Measurements from ENCODE around the gene GLIPR1.
A peak's percentile ranks its signal among the peaks of the same experiment; 100 is the strongest.
"Not testable (repeated sequence)": the region's sequence is repeated elsewhere in the genome, so short reads cannot be mapped to it uniquely, and the experiment has no call there.

Gene GLIPR1

DNA sequence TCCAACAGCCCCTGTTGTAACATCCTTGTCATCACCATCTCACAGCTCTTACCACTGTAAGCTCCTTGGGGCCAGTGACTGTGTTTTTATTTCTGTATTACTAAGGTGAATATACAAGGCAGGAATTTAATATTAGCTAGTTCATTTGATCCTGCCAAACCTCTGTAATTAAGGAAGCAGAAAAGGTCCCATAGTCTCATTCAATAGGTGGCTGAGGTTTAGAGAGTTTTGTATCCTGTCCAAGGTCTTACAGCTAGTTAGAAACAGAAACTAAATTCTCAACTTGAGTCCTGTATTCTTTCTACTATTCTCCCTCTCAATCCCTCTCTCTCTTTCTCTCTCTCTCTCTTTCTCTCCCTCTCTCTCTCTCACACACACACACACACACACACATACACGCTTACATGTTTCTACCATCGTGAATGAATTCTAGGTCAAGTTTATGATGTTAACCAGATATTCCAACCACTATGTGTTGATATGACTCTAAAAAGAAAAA, 543 bp upstream of the GLIPR1 start:
- Histone ChIP-seq H3K36me3 (ENCODE audit: control insufficient read depth, insufficient read depth, low read length) (no peaks in the 10 kb centered on the region), H3K27me3 (ENCODE audit: control insufficient read depth, insufficient read depth, low read length) (no peaks in the 10 kb centered on the region), H3K27ac (ENCODE audit: low read depth, low read length) (peak overlapping the region; percentile 78), H3K9ac (ENCODE audit: low read length) (peak overlapping the region; percentile 1), H3K4me1 (ENCODE audit: control insufficient read depth, insufficient read depth, low read length) (peaks cover 8% of the 10 kb centered on the region), H3K4me3 (ENCODE audit: low read length) (peak overlapping the region; percentile 67)

DNA sequence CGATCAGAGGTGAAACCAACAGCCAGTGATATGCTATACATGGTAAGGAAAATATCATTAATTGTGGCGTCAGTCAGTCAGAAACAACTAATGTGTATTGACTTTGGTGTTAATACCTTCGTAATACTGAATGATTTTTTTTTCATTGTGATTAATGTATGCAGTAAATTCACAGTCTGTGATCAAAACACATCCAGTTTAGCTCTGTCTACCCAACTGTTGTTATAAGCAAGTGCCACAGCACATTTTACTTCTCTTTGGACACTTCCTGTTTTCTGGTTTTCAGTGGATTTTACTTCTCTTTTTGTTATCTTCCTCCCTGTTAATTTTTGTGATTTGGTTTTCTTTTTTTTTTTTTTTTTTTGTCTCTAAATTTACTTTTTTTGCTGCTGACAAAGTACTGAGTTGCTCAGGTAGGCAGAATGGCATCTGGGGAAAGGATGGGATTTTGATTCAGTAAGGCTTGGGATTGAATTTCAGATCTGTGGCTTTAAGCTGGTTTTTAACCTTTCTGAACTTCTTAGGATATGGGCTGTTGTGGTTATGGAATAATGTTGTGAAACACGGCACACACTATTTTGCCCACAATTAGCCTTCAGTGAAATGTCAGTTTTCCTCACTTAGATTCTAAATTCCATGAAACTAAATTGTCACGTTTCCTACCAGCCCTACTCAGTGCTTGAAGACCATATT, 604 bp downstream of the GLIPR1 start:
- Histone ChIP-seq H3K27ac (ENCODE audit: low read depth, low read length) (peak overlapping the region; percentile 78), H3K36me3 (ENCODE audit: control insufficient read depth, insufficient read depth, low read length) (no peaks in the 10 kb centered on the region), H3K4me1 (ENCODE audit: control insufficient read depth, insufficient read depth, low read length) (peaks cover 12% of the 10 kb centered on the region), H3K27me3 (ENCODE audit: control insufficient read depth, insufficient read depth, low read length) (no peaks in the 10 kb centered on the region), H3K4me3 (ENCODE audit: low read length) (peak overlapping the region; percentile 67), H3K9ac (ENCODE audit: low read length) (peak overlapping the region; percentile 29)

DNA sequence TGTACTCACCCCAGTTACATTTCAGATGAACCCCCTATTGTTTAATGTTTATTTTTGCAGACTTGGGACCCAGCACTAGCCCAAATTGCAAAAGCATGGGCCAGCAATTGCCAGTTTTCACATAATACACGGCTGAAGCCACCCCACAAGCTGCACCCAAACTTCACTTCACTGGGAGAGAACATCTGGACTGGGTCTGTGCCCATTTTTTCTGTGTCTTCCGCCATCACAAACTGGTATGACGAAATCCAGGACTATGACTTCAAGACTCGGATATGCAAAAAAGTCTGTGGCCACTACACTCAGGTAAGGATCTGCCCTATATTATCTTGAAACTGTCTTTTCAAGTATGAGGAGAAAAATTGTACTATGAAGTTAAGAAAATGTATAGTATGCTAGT, 1.2 kb downstream of the GLIPR1 start:
- H3K36me3 ChIP-seq (ENCODE audit: control insufficient read depth, insufficient read depth, low read length), result no peaks in the 10 kb centered on the region
- no peaks in the 10 kb centered on the region for H3K27me3 ChIP-seq (ENCODE audit: control insufficient read depth, insufficient read depth, low read length)
- no peak overlapping the region for H3K9ac ChIP-seq (ENCODE audit: low read length)
- H3K4me1 ChIP-seq (ENCODE audit: control insufficient read depth, insufficient read depth, low read length), result peaks cover 12% of the 10 kb centered on the region
- H3K27ac ChIP-seq (ENCODE audit: low read depth, low read length), result no peak overlapping the region
- H3K4me3 ChIP-seq (ENCODE audit: low read length), result peak overlapping the region; percentile 67

- peak overlapping the region; percentile 49 for H3K4me3 ChIP-seq (ENCODE audit: low read length)
These were observed 2.1 kb downstream of the GLIPR1 start for GRCh38 chr12:75482646-75483045.

DNA sequence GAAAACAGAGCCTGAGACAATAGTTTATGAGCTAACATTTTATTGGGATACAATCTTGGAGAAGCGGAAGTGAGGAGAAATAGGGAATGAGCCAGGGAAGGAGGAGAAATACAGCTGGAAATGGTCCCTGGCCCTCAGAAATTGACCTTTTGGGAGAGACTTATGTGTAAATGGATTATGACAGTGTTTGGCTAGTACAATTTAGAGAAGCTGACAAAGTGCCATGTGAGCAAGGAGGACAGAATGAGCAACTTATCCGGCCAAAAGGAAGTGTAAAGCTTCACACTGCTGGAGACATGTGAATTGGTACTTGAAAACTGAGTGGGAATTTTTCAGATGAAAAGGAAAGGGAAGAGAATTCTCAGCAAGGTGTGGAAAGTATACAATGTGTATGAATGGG, 2.9 kb downstream of the GLIPR1 start:
- Histone ChIP-seq H3K4me1 (ENCODE audit: control insufficient read depth, insufficient read depth, low read length) (peaks cover 12% of the 10 kb centered on the region), H3K36me3 (ENCODE audit: control insufficient read depth, insufficient read depth, low read length) (no peaks in the 10 kb centered on the region), H3K27ac (ENCODE audit: low read depth, low read length) (peak overlapping the region; percentile 40), H3K27me3 (ENCODE audit: control insufficient read depth, insufficient read depth, low read length) (no peaks in the 10 kb centered on the region), H3K9ac (ENCODE audit: low read length) (no peak overlapping the region), H3K4me3 (ENCODE audit: low read length) (no peak overlapping the region)

More at GRCh38 chr12:75482646-75483045, 2.1 kb downstream of the GLIPR1 start:
- H3K4me1 ChIP-seq (ENCODE audit: control insufficient read depth, insufficient read depth, low read length), result peaks cover 12% of the 10 kb centered on the region
- no peaks in the 10 kb centered on the region for H3K36me3 ChIP-seq (ENCODE audit: control insufficient read depth, insufficient read depth, low read length)
- no peak overlapping the region for H3K9ac ChIP-seq (ENCODE audit: low read length)
- no peaks in the 10 kb centered on the region for H3K27me3 ChIP-seq (ENCODE audit: control insufficient read depth, insufficient read depth, low read length)
- no peak overlapping the region for H3K27ac ChIP-seq (ENCODE audit: low read depth, low read length)

GRCh38 chr12:75484450-75484849, 3.9 kb downstream of the GLIPR1 start:
- peaks cover 14% of the 10 kb centered on the region for H3K4me1 ChIP-seq (ENCODE audit: control insufficient read depth, insufficient read depth, low read length)
- H3K4me3 ChIP-seq (ENCODE audit: low read length); H3K27me3 ChIP-seq (ENCODE audit: control insufficient read depth, insufficient read depth, low read length); H3K36me3 ChIP-seq (ENCODE audit: control insufficient read depth, insufficient read depth, low read length); H3K27ac ChIP-seq (ENCODE audit: low read depth, low read length); H3K9ac ChIP-seq (ENCODE audit: low read length): not testable (repeated sequence)

GRCh38 chr12:75487308-75487707, 6.8 kb downstream of the GLIPR1 start:
- no peak overlapping the region for H3K4me3 ChIP-seq (ENCODE audit: low read length)
- no peak overlapping the region for H3K9ac ChIP-seq (ENCODE audit: low read length)
- no peak overlapping the region for H3K27ac ChIP-seq (ENCODE audit: low read depth, low read length)
- H3K27me3 ChIP-seq (ENCODE audit: control insufficient read depth, insufficient read depth, low read length), result no peaks in the 10 kb centered on the region
- H3K4me1 ChIP-seq (ENCODE audit: control insufficient read depth, insufficient read depth, low read length), result peaks cover 11% of the 10 kb centered on the region
- H3K36me3 ChIP-seq (ENCODE audit: control insufficient read depth, insufficient read depth, low read length), result no peaks in the 10 kb centered on the region

- no peaks in the 10 kb centered on the region for H3K36me3 ChIP-seq (ENCODE audit: control insufficient read depth, insufficient read depth, low read length)
These were observed 8.0 kb downstream of the GLIPR1 start for GRCh38 chr12:75488553-75488952.

GRCh38 chr12:75489187-75489586, 8.6 kb downstream of the GLIPR1 start:
- no peaks in the 10 kb centered on the region for H3K27me3 ChIP-seq (ENCODE audit: control insufficient read depth, insufficient read depth, low read length)
- no peaks in the 10 kb centered on the region for H3K36me3 ChIP-seq (ENCODE audit: control insufficient read depth, insufficient read depth, low read length)
- H3K4me3 ChIP-seq (ENCODE audit: low read length), result no peak overlapping the region
- peaks cover 8% of the 10 kb centered on the region for H3K4me1 ChIP-seq (ENCODE audit: control insufficient read depth, insufficient read depth, low read length)
- H3K9ac ChIP-seq (ENCODE audit: low read length), result no peak overlapping the region
- no peak overlapping the region for H3K27ac ChIP-seq (ENCODE audit: low read depth, low read length)

More at GRCh38 chr12:75488553-75488952, 8.0 kb downstream of the GLIPR1 start:
- H3K27me3 ChIP-seq (ENCODE audit: control insufficient read depth, insufficient read depth, low read length), result no peaks in the 10 kb centered on the region
- no peak overlapping the region for H3K4me3 ChIP-seq (ENCODE audit: low read length)
- H3K4me1 ChIP-seq (ENCODE audit: control insufficient read depth, insufficient read depth, low read length), result peaks cover 11% of the 10 kb centered on the region
- no peak overlapping the region for H3K9ac ChIP-seq (ENCODE audit: low read length)
- H3K27ac ChIP-seq (ENCODE audit: low read depth, low read length), result no peak overlapping the region

DNA sequence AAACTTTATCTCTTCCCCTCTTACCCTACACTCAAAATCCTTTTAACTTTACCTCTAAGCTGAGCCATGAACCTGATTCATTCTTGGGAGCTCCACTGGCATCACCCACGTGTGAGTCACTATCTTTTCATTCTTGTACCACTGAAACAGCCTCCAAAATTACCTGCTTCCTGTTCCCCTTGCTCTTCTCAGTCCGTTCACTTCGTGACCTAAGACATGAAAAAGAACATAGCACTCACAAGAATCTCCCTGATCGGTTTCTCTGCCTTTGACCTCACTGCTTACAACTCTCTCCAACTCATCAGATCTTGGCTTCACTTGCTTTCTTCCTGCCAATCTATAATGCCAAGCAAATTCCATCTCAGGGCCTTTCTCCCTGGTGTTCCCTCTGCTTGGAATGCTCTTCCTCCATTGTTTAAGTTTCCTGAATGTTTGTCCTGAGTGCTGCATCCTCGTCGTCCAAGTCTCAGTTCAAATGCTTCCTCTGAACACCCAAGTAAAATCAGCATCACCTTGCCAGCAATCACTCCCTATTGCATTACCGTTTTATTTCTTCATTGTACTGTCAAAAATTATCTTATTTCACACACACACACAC, 9.2 kb downstream of the GLIPR1 start:
- no peak overlapping the region for H3K27ac ChIP-seq (ENCODE audit: low read depth, low read length)
- H3K9ac ChIP-seq (ENCODE audit: low read length), result no peak overlapping the region
- no peaks in the 10 kb centered on the region for H3K36me3 ChIP-seq (ENCODE audit: control insufficient read depth, insufficient read depth, low read length)
- H3K4me3 ChIP-seq (ENCODE audit: low read length), result no peak overlapping the region
- no peaks in the 10 kb centered on the region for H3K27me3 ChIP-seq (ENCODE audit: control insufficient read depth, insufficient read depth, low read length)
- H3K4me1 ChIP-seq (ENCODE audit: control insufficient read depth, insufficient read depth, low read length), result peaks cover 8% of the 10 kb centered on the region

- no peak overlapping the region for H3K9ac ChIP-seq (ENCODE audit: low read length)
- peaks cover 4% of the 10 kb centered on the region for H3K4me1 ChIP-seq (ENCODE audit: control insufficient read depth, insufficient read depth, low read length)
- H3K27ac ChIP-seq (ENCODE audit: low read depth, low read length), result no peak overlapping the region
- no peaks in the 10 kb centered on the region for H3K27me3 ChIP-seq (ENCODE audit: control insufficient read depth, insufficient read depth, low read length)
- no peak overlapping the region for H3K4me3 ChIP-seq (ENCODE audit: low read length)
- no peaks in the 10 kb centered on the region for H3K36me3 ChIP-seq (ENCODE audit: control insufficient read depth, insufficient read depth, low read length)
These were observed 10.6 kb downstream of the GLIPR1 start for GRCh38 chr12:75491169-75491568.

GRCh38 chr12:75503459-75503858, 22.9 kb downstream of the GLIPR1 start:
- H3K4me3 ChIP-seq (ENCODE audit: low read length), result no peak overlapping the region
- no peak overlapping the region for H3K27ac ChIP-seq (ENCODE audit: low read depth, low read length)
- H3K9ac ChIP-seq (ENCODE audit: low read length), result no peak overlapping the region
- H3K4me1 ChIP-seq (ENCODE audit: control insufficient read depth, insufficient read depth, low read length), result no peaks in the 10 kb centered on the region
- peaks cover 8% of the 10 kb centered on the region for H3K36me3 ChIP-seq (ENCODE audit: control insufficient read depth, insufficient read depth, low read length)
- no peaks in the 10 kb centered on the region for H3K27me3 ChIP-seq (ENCODE audit: control insufficient read depth, insufficient read depth, low read length)

DNA sequence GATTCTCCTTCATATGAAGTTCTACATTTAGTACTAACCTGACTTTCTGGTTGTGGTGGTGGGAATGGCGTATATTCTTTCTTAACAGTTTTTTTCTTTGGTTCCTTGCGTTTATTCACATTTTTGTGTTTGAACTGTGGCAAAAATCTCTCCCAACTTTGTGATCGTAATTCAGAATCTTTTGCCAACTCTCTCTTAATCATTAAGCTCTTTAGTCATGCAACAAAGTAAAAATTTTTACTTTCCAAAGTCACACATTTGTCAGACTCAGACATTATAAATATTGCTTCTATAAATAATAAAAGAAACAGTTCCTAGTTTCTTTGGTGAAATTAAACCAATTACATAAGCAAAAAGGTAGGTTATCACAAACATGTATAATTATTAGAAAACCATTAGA, 23.3 kb downstream of the GLIPR1 start:
- no peak overlapping the region for H3K4me3 ChIP-seq (ENCODE audit: low read length)
- H3K27me3 ChIP-seq (ENCODE audit: control insufficient read depth, insufficient read depth, low read length), result no peaks in the 10 kb centered on the region
- no peak overlapping the region for H3K9ac ChIP-seq (ENCODE audit: low read length)
- H3K27ac ChIP-seq (ENCODE audit: low read depth, low read length), result no peak overlapping the region
- H3K36me3 ChIP-seq (ENCODE audit: control insufficient read depth, insufficient read depth, low read length), result peaks cover 5% of the 10 kb centered on the region
- no peaks in the 10 kb centered on the region for H3K4me1 ChIP-seq (ENCODE audit: control insufficient read depth, insufficient read depth, low read length)

Measured in rectal smooth muscle tissue (tissue), 1 donor.